Stimulated activated CD8-positive, alpha-beta memory T cell treated with anti-CD3 and anti-CD28 coated beads, Interleukin-7, amount 100 ng/mL, for 24 hours (primary cell): ENCODE measurements around the gene ATXN1.
"Not testable (repeated sequence)": the region's sequence is repeated elsewhere in the genome, so short reads cannot be mapped to it uniquely, and the experiment has no call there.

ENCODE experiments used
- DNase-seq: peaks from one replicate; pipeline ENCODE4 v3.0.0-alpha.2; 2020; ENCODE audit warnings: low read depth

Gene ATXN1

GRCh38 chr6:16274483-16274882, 486.8 kb downstream of the ATXN1 start:
- DNase-seq, result no peak

- DNase-seq, result no peak
Observed at GRCh38 chr6:16273256-16273655, 488.0 kb downstream of the ATXN1 start.

- DNase-seq, result no peak
Observed at GRCh38 chr6:16272201-16272600, 489.1 kb downstream of the ATXN1 start.

- DNase-seq, result no peak
Observed at GRCh38 chr6:16271428-16271827, 489.8 kb downstream of the ATXN1 start.

- DNase-seq, result no peak
Observed at GRCh38 chr6:16270178-16270794, 491.0 kb downstream of the ATXN1 start.

GRCh38 chr6:16269442-16270070, 491.7 kb downstream of the ATXN1 start:
- not testable (repeated sequence) for DNase-seq

- DNase-seq, result no peak
Observed at GRCh38 chr6:16267428-16268263, 493.6 kb downstream of the ATXN1 start.

- no peak for DNase-seq
Observed at GRCh38 chr6:16265351-16266341, 495.6 kb downstream of the ATXN1 start.

- DNase-seq, result no peak
Observed at GRCh38 chr6:16264785-16265184, 496.5 kb downstream of the ATXN1 start.

- not testable (repeated sequence) for DNase-seq
Observed at GRCh38 chr6:16263464-16264099, 497.7 kb downstream of the ATXN1 start.

- not testable (repeated sequence) for DNase-seq
Observed at GRCh38 chr6:16262773-16263172, 498.5 kb downstream of the ATXN1 start.

GRCh38 chr6:16260602-16261001, 500.7 kb downstream of the ATXN1 start:
- not testable (repeated sequence) for DNase-seq

- not testable (repeated sequence) for DNase-seq
Observed at GRCh38 chr6:16259604-16260003, 501.7 kb downstream of the ATXN1 start.

GRCh38 chr6:16258709-16259075, 502.6 kb downstream of the ATXN1 start:
- DNase-seq, result no peak

- DNase-seq, result no peak
Observed at GRCh38 chr6:16257999-16258708, 503.1 kb downstream of the ATXN1 start.

GRCh38 chr6:16256781-16257180, 504.5 kb downstream of the ATXN1 start:
- no peak for DNase-seq

- no peak for DNase-seq
Observed at GRCh38 chr6:16254535-16254934, 506.7 kb downstream of the ATXN1 start.

GRCh38 chr6:16253399-16254144, 507.7 kb downstream of the ATXN1 start:
- no peak for DNase-seq

- DNase-seq, result no peak
Observed at GRCh38 chr6:16252686-16253299, 508.5 kb downstream of the ATXN1 start.

GRCh38 chr6:16251706-16252105, 509.6 kb downstream of the ATXN1 start:
- no peak for DNase-seq
